Endothelial cell of umbilical vein (primary cell): ENCODE data around the gene LMAN1L. TPM values are rescaled to one million over a fixed set of nuclear protein-coding genes. Genes with fewer than 3 reads are reported as not detected.

Source experiments
- BruUV-seq: library from RNA; stranded (reverse); fragments of 400-500 nt; replicated peaks from 2 replicates; lab custom pipeline; 2021; lab: Mats Ljungman, UMichigan
- CTCF ChIA-PET: fragments of 300-600, 350-600 bp; sonication (Branson Sonifier 250); formaldehyde crosslinking; loops from one replicate; lab custom pipeline; 2021; ENCODE audit warnings: antibody characterized with exemption, inconsistent platforms; lab: Charles Lee
- POLR2A ChIA-PET: fragments of 300-600, 350-600 bp; sonication (Branson Sonifier 250); formaldehyde crosslinking; loops from one replicate; lab custom pipeline; 2021; ENCODE audit warnings: antibody characterized with exemption, inconsistent platforms; lab: Charles Lee
- DNase-seq: peaks from one replicate; pipeline ENCODE4 v3.0.0-alpha.2; 2011; ENCODE audit warnings: low read depth, low spot score
- FAIRE-seq: peaks from 2 replicates; lab custom pipeline; 2011; peaks lifted over from hg19 to GRCh38; lab: Jason Lieb, UNC
- H2AFZ ChIP-seq: 2 replicates; pipeline ENCODE4 v1.6.0; 2012; ENCODE audit warnings: low read depth, low read length, control low read depth, inconsistent platforms
- H3K27ac ChIP-seq: 2 replicates; pipeline ENCODE4 v1.5.1; 2011; ENCODE audit warnings: low read depth, mild to moderate bottlenecking, control low read depth, low read length, moderate library complexity; ENCODE audit not compliant: insufficient read depth
- H3K27me3 ChIP-seq, 2 experiments: 2 replicates each; pipeline versions ENCODE4 v1.6.0 to v1.6.1; 2011; ENCODE audit warnings: low read length in 2 of 2, mixed read lengths in 1 of 2; ENCODE audit not compliant: control insufficient read depth in 2 of 2, insufficient read depth in 2 of 2
- H3K36me3 ChIP-seq, 2 experiments: 2 replicates in 1 of 2; 3 replicates in 1 of 2; pipeline ENCODE4 v1.5.1; 2011; ENCODE audit warnings: low read length in 2 of 2, mild to moderate bottlenecking in 1 of 2, moderate library complexity in 1 of 2; ENCODE audit not compliant: control insufficient read depth in 2 of 2, insufficient read depth in 2 of 2; ENCODE audit errors: extremely low read depth in 1 of 2
- H3K4me1 ChIP-seq: 3 replicates; pipeline ENCODE4 v1.5.1; 2011; ENCODE audit warnings: mild to moderate bottlenecking, low read length; ENCODE audit not compliant: control insufficient read depth, insufficient read depth; ENCODE audit errors: extremely low read depth
- H3K4me2 ChIP-seq: 2 replicates; pipeline ENCODE4 v1.6.1; 2011; ENCODE audit warnings: low read length, control low read depth, mixed read lengths; ENCODE audit not compliant: insufficient read depth
- H3K4me3 ChIP-seq, 3 experiments: fragments of 200-600 bp in 1 of 3; sonication (generic), shearing (Covaris generic) in 1 of 3; replicated peaks in 1 of 3; 2 replicates each; pipeline ENCODE4 v1.5.1; 2011 to 2016; ENCODE audit warnings: control low read depth in 3 of 3, low read length in 3 of 3, mild to moderate bottlenecking in 2 of 3, inconsistent platforms in 1 of 3, low read depth in 1 of 3, moderate library complexity in 1 of 3; ENCODE audit not compliant: insufficient read depth in 1 of 3
- H3K79me2 ChIP-seq: 2 replicates; pipeline ENCODE4 v1.6.0; 2012; ENCODE audit warnings: low read length, inconsistent platforms; ENCODE audit not compliant: control insufficient read depth, insufficient read depth
- H3K9ac ChIP-seq: replicated peaks from 2 replicates; pipeline ENCODE3; 2011; ENCODE audit warnings: low read length, control low read depth; ENCODE audit not compliant: insufficient read depth; ENCODE audit errors: extremely low read depth
- H3K9me1 ChIP-seq: replicated peaks from 3 replicates; pipeline ENCODE4 v1.6.0; 2011; ENCODE audit warnings: mild to moderate bottlenecking, low read length; ENCODE audit not compliant: control insufficient read depth, insufficient read depth; ENCODE audit errors: extremely low read depth
- H3K9me3 ChIP-seq: replicated peaks from 2 replicates; pipeline ENCODE4 v1.5.1; 2012; ENCODE audit warnings: low read length, inconsistent platforms; ENCODE audit not compliant: control insufficient read depth, insufficient read depth
- H4K20me1 ChIP-seq: replicated peaks from 2 replicates; pipeline ENCODE3; 2011; ENCODE audit warnings: mild to moderate bottlenecking, low read length; ENCODE audit not compliant: control insufficient read depth, insufficient read depth; ENCODE audit errors: extremely low read depth
- CTCF ChIP-seq, 2 donors: IDR thresholded peaks; 1 replicate in 1 of 2; 2 replicates in 1 of 2; pipeline ENCODE4 v1.5.1; 2011; ENCODE audit warnings: low read length in 2 of 2, mild to moderate bottlenecking in 2 of 2, moderate library complexity in 2 of 2, control low read depth in 1 of 2, inconsistent platforms in 1 of 2, low read depth in 1 of 2; ENCODE audit not compliant: insufficient read depth in 1 of 2; ENCODE audit errors: extremely low read depth in 1 of 2
- FOS ChIP-seq: IDR thresholded peaks from 2 replicates; pipeline ENCODE4 v1.6.1; 2011; ENCODE audit warnings: mild to moderate bottlenecking, low read length, moderate library complexity, borderline replicate concordance; ENCODE audit not compliant: insufficient read depth
- GATA2 ChIP-seq: IDR thresholded peaks from 2 replicates; pipeline ENCODE4 v1.7.0; 2011; ENCODE audit warnings: low read depth, mild to moderate bottlenecking, moderate library complexity, mixed read lengths, low read length; ENCODE audit not compliant: insufficient read length, insufficient read depth
- JUN ChIP-seq: IDR thresholded peaks from 2 replicates; pipeline ENCODE4 v1.6.1; 2011; ENCODE audit warnings: borderline replicate concordance, low read depth; ENCODE audit not compliant: insufficient read length, insufficient read depth
- MAX ChIP-seq: IDR thresholded peaks from 2 replicates; pipeline ENCODE4 v1.6.1; 2011; ENCODE audit not compliant: insufficient read depth, insufficient read length
- MYC ChIP-seq: IDR thresholded peaks from one replicate; pipeline ENCODE4 v1.6.1; 2011; ENCODE audit warnings: mild to moderate bottlenecking, low read depth, low read length
- POLR2A ChIP-seq: IDR thresholded peaks from 2 replicates; pipeline ENCODE4 v1.6.1; 2012; ENCODE audit warnings: low read depth, mild to moderate bottlenecking, control low read depth, low read length
- POLR2AphosphoS5 ChIP-seq: IDR thresholded peaks from 2 replicates; pipeline ENCODE4 v1.6.1; 2012; ENCODE audit warnings: low read depth, mild to moderate bottlenecking, control low read depth, low read length, moderate library complexity; ENCODE audit not compliant: insufficient read depth
- dilution Hi-C: fragments of 300-500 bp; cut with MboI; formaldehyde crosslinking; loops from one replicate; pipeline ENCODE4 v1.15.0; 2019; ENCODE audit warnings: low sequenced_read_pairs; ENCODE audit not compliant: extremely low pct_ligation_motif_present
- intact Hi-C: fragments of 100-400 bp; cut with micrococcal nuclease; formaldehyde crosslinking; loops from one replicate; pipeline ENCODE4 v1.10.0; 2022
- polyA plus RNA-seq, 4 experiments: library from polyadenylated mRNA; depleted of rRNA in 3 of 4; stranded (reverse) in 3 of 4; unstranded in 1 of 4; fragments of >200 nt; gene quantifications; 2 replicates each; pipeline versions ENCODE4 v1.2.1 to v1.2.3, GENCODE V29; 2011 to 2012; ENCODE audit warnings: missing spikeins in 1 of 4
- total RNA-seq: library from RNA; stranded (reverse); gene quantifications from 2 replicates; pipeline ENCODE4 v1.2.3, GENCODE V29; 2021

LMAN1L gene
- total and polyA plus RNA-seq, 2 donors (not counting 3 experiments of a cell fraction or from before 2014, with no cell fraction given): not detected

GRCh38 chr15:74821790-74822158 is 9.1 kb downstream of the LMAN1L start:
- no peaks in the 10 kb centered on the region for H3K36me3 ChIP-seq
- CTCF ChIA-PET: interaction anchor here (0.9 to 1.3 kb wide), 4 partner anchors 11 to 85 kb away, joined by 3 to 5 read pairs (median 3); partner anchors contain the start of gene FAM219B
- H3K9me3 ChIP-seq: no peaks in the 10 kb centered on the region
- dilution Hi-C loops: no loop called here
- no peak for DNase-seq
- H3K9me1 ChIP-seq: no peaks in the 10 kb centered on the region
- peaks cover 0 to 2% of the 10 kb centered on the region in 2 experiments for H3K27me3 ChIP-seq
- H3K4me1 ChIP-seq: peaks cover 8% of the 10 kb centered on the region
- intact Hi-C loops: no loop called here
- no peaks in the 10 kb centered on the region for H3K79me2 ChIP-seq
- H3K27ac ChIP-seq: no peak overlapping the region
- no peak for FAIRE-seq
- POLR2A ChIA-PET: no interaction called here
- H3K4me2 ChIP-seq: no peak overlapping the region
- no TSS peak for BruUV-seq
- no peak for TF ChIP-seq GATA2
- TF ChIP-seq CTCF (IDR thresholded peaks at IDR 0.05; ENCODE audit: extremely low read depth in 1 of 2, insufficient read depth in 1 of 2, low read depth in 1 of 2, low read length in 2 of 2): no peak
- TF ChIP-seq MAX: no peak
- no peak for TF ChIP-seq POLR2AphosphoS5
- TF ChIP-seq POLR2A: no peak
- TF ChIP-seq MYC: no peak
- no peak for TF ChIP-seq FOS
- no peak for TF ChIP-seq JUN
- no peak overlapping the region for H2AFZ ChIP-seq
- no peak overlapping the region for H3K4me3 ChIP-seq
- no peaks in the 10 kb centered on the region for H4K20me1 ChIP-seq
- H3K9ac ChIP-seq: no peak overlapping the region
